Thoracic aorta (tissue), 2 donors: ENCODE data around the gene DCP1B. TPM values are rescaled to one million over a fixed set of nuclear protein-coding genes. Genes with fewer than 3 reads are reported as not detected.

Experiments used
- ATAC-seq: fragments of 150-250 bp; one replicate; pipeline ENCODE4 v1.8.0; 2017; ENCODE audit warnings: low read depth; ENCODE audit not compliant: insufficient number of reproducible peaks, low FRiP score
- DNase-seq: peaks from one replicate; pipeline ENCODE4 v3.0.0-alpha.2; 2020; ENCODE audit warnings: low spot score
- H3K27ac ChIP-seq, 2 donors: fragments of 200-600 bp; sonication (generic); 1 replicate in 1 of 2; 2 replicates in 1 of 2; pipeline ENCODE4 v1.5.1; 2016; ENCODE audit warnings: mild to moderate bottlenecking in 2 of 2, moderate library complexity in 2 of 2
- H3K27me3 ChIP-seq: fragments of 200-600 bp; sonication (generic); replicated peaks from 2 replicates; pipeline ENCODE4 v1.6.0; 2016; ENCODE audit warnings: mild to moderate bottlenecking; ENCODE audit not compliant: insufficient read depth
- H3K36me3 ChIP-seq: fragments of 200-600 bp; sonication (generic); one replicate; pipeline ENCODE4 v1.5.1; 2016
- H3K4me1 ChIP-seq, 2 donors: fragments of 200-600 bp; sonication (generic); 1 replicate in 1 of 2; 2 replicates in 1 of 2; pipeline versions ENCODE4 v1.5.1 to v1.6.0; 2016; ENCODE audit warnings: low read depth in 2 of 2, mild to moderate bottlenecking in 1 of 2; ENCODE audit not compliant: control insufficient read depth in 1 of 2
- H3K4me3 ChIP-seq: fragments of 200-600 bp; sonication (generic); 2 replicates; pipeline ENCODE4 v1.5.1; 2016; ENCODE audit warnings: mild to moderate bottlenecking
- H3K9me3 ChIP-seq: fragments of 200-600 bp; sonication (generic); 2 replicates; pipeline ENCODE4 v1.5.1; 2016
- CTCF ChIP-seq: fragments of 200-600 bp; sonication (generic); IDR thresholded peaks from one replicate; pipeline ENCODE4 v1.5.1; 2019; ENCODE audit warnings: antibody characterized with exemption
- total RNA-seq, 2 donors: library from RNA; depleted of rRNA; stranded (reverse); fragments of >200 nt; gene quantifications; one replicate each; pipeline versions ENCODE4 v1.1.0 to v1.2.3, GENCODE V29; 2016

DCP1B gene
- total RNA-seq, 2 donors from 2014 or later, result 16.6 to 19.5 TPM

DNA sequence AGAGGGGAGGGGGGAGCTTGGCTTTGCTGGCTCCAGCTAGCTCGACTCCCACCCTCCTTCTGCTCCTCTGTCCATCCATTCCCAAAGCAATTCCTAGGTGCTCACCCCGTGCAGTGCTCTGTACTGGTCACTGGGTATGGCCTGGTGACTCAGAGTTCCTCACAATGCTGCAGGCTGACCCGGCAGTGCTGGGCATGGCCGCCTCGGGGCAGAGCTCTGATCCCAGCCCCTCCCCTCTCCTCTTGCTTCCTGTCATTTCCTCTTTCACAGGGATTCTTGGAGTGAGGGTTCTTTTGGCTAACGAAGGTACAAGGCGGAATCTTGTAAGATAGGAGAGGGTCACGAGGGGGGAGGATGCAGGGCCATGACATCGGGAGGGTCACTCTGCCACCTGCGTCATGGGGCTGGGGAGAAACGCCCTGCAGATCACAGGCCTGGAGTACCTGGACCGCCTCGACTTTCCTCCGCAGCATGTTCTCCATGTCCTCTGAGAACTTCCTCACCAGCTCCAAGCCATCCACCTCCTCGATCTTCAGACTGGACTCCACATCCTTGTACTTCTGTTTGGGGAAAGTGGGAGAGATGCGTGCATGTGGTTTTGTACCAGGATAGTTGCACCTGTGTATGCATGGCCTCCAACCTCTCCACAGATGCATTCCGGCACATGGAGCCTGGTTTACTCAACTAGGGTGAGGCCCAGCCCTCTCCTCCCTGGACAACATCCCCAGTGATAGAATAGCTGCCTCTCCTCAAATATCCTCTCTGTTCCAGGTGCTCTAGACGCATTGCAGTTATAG, 91.5 kb downstream of the DCP1B start:
- ATAC-seq (no peak), DNase-seq (no peak)
- H3K4me3 ChIP-seq, result no peak overlapping the region
- no peak overlapping the region for H3K27ac ChIP-seq
- H3K4me1 ChIP-seq, result peaks cover 3 to 12% of the 10 kb centered on the region in 2 donors
- no peaks in the 10 kb centered on the region for H3K27me3 ChIP-seq
- no peak for TF ChIP-seq CTCF
- no peaks in the 10 kb centered on the region for H3K9me3 ChIP-seq
- no peaks in the 10 kb centered on the region for H3K36me3 ChIP-seq

- no peak for TF ChIP-seq CTCF
- no peak overlapping the region for H3K27ac ChIP-seq
Measured at GRCh38 chr12:1911598-1912575, 92.4 kb downstream of the DCP1B start.

DNA sequence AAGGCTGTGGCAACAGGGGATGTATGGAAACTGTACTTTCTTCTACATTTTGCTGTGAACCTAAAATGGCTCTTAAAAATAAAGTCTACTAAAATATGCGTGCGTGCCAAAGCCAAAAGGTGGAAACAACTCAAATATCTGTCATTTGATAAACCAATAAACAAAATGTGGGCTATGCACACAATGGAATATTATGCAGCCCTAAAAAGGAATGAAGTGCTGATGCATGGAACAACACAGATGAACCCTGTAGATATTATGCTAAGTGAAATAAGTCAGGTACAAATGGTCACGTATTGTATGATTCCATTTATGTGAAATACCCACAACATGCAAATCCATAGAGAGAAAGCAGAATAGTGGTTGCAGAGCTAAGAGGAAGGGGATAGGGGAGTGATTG, 93.8 kb downstream of the DCP1B start:
- Histone ChIP-seq H3K4me3 (no peak overlapping the region), H3K27ac (no peak overlapping the region), H3K27me3 (no peaks in the 10 kb centered on the region), H3K36me3 (no peaks in the 10 kb centered on the region), H3K9me3 (peaks cover 3% of the 10 kb centered on the region), H3K4me1 (no peaks in the 10 kb centered on the region)
- TF ChIP-seq CTCF, result no peak
- no peak for DNase-seq
- no peak for ATAC-seq

More at GRCh38 chr12:1911598-1912575, 92.4 kb downstream of the DCP1B start:
- DNase-seq (no peak), ATAC-seq (no peak)
- Histone ChIP-seq H3K27me3 (no peaks in the 10 kb centered on the region), H3K4me3 (no peak overlapping the region), H3K36me3 (no peaks in the 10 kb centered on the region), H3K9me3 (no peaks in the 10 kb centered on the region), H3K4me1 (peaks cover 0 to 3% of the 10 kb centered on the region in 2 donors)

- Histone ChIP-seq H3K4me1 (no peaks in the 10 kb centered on the region), H3K9me3 (peaks cover 13% of the 10 kb centered on the region), H3K27ac (no peak overlapping the region), H3K36me3 (no peaks in the 10 kb centered on the region), H3K27me3 (no peaks in the 10 kb centered on the region), H3K4me3 (no peak overlapping the region)
- TF ChIP-seq CTCF, result no peak
- DNase-seq, result no peak
- no peak for ATAC-seq
Measured at GRCh38 chr12:1908758-1909157, 95.5 kb downstream of the DCP1B start.
